GM12878 (cell line): ENCODE results near the gene ACADL. TPM values are rescaled to one million over a fixed set of nuclear protein-coding genes. Genes with fewer than 3 reads are reported as not detected.

Experiments
- ATAC-seq: fragments of 200-7000 bp; cut with Tn5 transposase; 3 replicates; pipeline ENCODE4 v1.9.1; 2020; ENCODE audit warnings: mild to moderate bottlenecking, moderate library complexity
- BruUV-seq: library from RNA; stranded (reverse); fragments of 400-500 nt; replicated peaks from 2 replicates; lab custom pipeline; 2021; lab: Mats Ljungman, UMichigan
- CTCF ChIA-PET: fragments of 300-600 bp; sonication (Branson Sonifier 250); formaldehyde crosslinking; extraction: SDS; loops from one replicate; lab custom pipeline; 2021; ENCODE audit warnings: inconsistent platforms; lab: Yijun Ruan, JAX
- POLR2A ChIA-PET: fragments of 350-600 bp; formaldehyde crosslinking; extraction: SDS; loops from one replicate; lab custom pipeline; 2021; ENCODE audit warnings: inconsistent platforms; lab: Charles Lee
- RAD21 ChIA-PET: fragments of 300-600 bp; sonication (Branson Sonifier 250); formaldehyde crosslinking; loops from one replicate; lab custom pipeline; 2023; ENCODE audit warnings: antibody characterized with exemption; ENCODE audit not compliant: unreplicated experiment; lab: Charles Lee
- SMC1A ChIA-PET: fragments of 300-600 bp; sonication (Branson Sonifier 250); formaldehyde crosslinking; loops from one replicate; lab custom pipeline; 2023; ENCODE audit not compliant: unreplicated experiment, uncharacterized antibody; lab: Charles Lee
- DNase-seq: peaks from one replicate; pipeline ENCODE4 v3.0.0-alpha.2; 2011; ENCODE audit warnings: low read depth, low spot score
- FAIRE-seq: peaks from 3 replicates; lab custom pipeline; 2011; peaks lifted over from hg19 to GRCh38; lab: Jason Lieb, UNC
- H2AFZ ChIP-seq: 2 replicates; pipeline ENCODE4 v1.6.0; 2011; ENCODE audit warnings: low read depth, low read length, control low read depth; ENCODE audit not compliant: control insufficient read depth
- H3K27ac ChIP-seq: 2 replicates; pipeline ENCODE4 v1.5.1; 2011; ENCODE audit warnings: control low read depth; ENCODE audit not compliant: control insufficient read depth, insufficient read depth
- H3K27me3 ChIP-seq, 2 experiments: replicated peaks in 1 of 2; 2 replicates each; pipeline versions ENCODE4 v1.6.0 to v1.6.1; 2011; ENCODE audit warnings: low read length in 1 of 2; ENCODE audit not compliant: control insufficient read depth in 2 of 2, insufficient read depth in 2 of 2
- H3K36me3 ChIP-seq, 2 experiments: 2 replicates each; pipeline ENCODE4 v1.5.1; 2011; ENCODE audit warnings: low read length in 1 of 2; ENCODE audit not compliant: control insufficient read depth in 2 of 2, insufficient read depth in 2 of 2
- H3K4me1 ChIP-seq: 2 replicates; pipeline ENCODE4 v1.6.1; 2011; ENCODE audit warnings: mild to moderate bottlenecking, low read length, moderate library complexity, mixed read lengths; ENCODE audit not compliant: control insufficient read depth, insufficient read depth
- H3K4me2 ChIP-seq: 2 replicates; pipeline ENCODE4 v1.6.0; 2011; ENCODE audit warnings: control low read depth; ENCODE audit not compliant: control insufficient read depth, insufficient read depth
- H3K4me3 ChIP-seq: fragments of 200-600 bp; sonication (generic); 2 replicates; pipeline ENCODE4 v1.5.1; 2016
- H3K79me2 ChIP-seq: 2 replicates; pipeline ENCODE4 v1.6.0; 2011; ENCODE audit warnings: low read length; ENCODE audit not compliant: control insufficient read depth, insufficient read depth
- H3K9ac ChIP-seq: 2 replicates; pipeline ENCODE4 v1.8.0; 2011; ENCODE audit warnings: low read length, control low read depth, mixed read lengths; ENCODE audit not compliant: control insufficient read depth, insufficient read depth
- H3K9me3 ChIP-seq: replicated peaks from 3 replicates; pipeline ENCODE4 v1.5.1; 2011; ENCODE audit warnings: mild to moderate bottlenecking, low read length; ENCODE audit not compliant: control insufficient read depth, insufficient read depth
- H4K20me1 ChIP-seq: 2 replicates; pipeline ENCODE4 v1.6.0; 2011; ENCODE audit not compliant: control insufficient read depth, insufficient read depth
- PAX5 ChIP-seq: IDR thresholded peaks from 2 replicates; pipeline ENCODE4 v1.6.1; 2011; ENCODE audit warnings: low read depth, low read length, borderline replicate concordance
- RCOR1 ChIP-seq: conservative IDR thresholded peaks from 2 replicates; pipeline ENCODE4 v1.6.1; 2012; ENCODE audit warnings: low read depth, low read length, improper control_type of control experiment
- RELA ChIP-seq: fragments of 450-650 bp; IDR thresholded peaks from 2 replicates; pipeline ENCODE4 v1.8.0; 2014; ENCODE audit warnings: borderline replicate concordance; ENCODE audit not compliant: partially characterized antibody
- SP1 ChIP-seq: IDR thresholded peaks from one replicate; pipeline ENCODE4 v1.6.1; 2011; ENCODE audit warnings: low read depth, low read length
- USF2 ChIP-seq: IDR thresholded peaks from 2 replicates; pipeline ENCODE4 v1.6.1; 2011; ENCODE audit warnings: low read depth, low read length, improper control_type of control experiment, borderline replicate concordance
- WGBS: methylation state at CpG from one replicate; pipeline ENCODE4 v1.1.6; 2016; ENCODE audit warnings: low lambda C conversion rate; ENCODE audit not compliant: insufficient replicate concordance, insufficient coverage; ENCODE audit errors: missing lambda C conversion rate; 5-methylcytosine and 5-hydroxymethylcytosine counted together
- in situ Hi-C: fragments of 300-500 bp; cut with MboI; formaldehyde crosslinking; loops from 9 replicates; pipeline ENCODE4 v1.14.3; 2018; ENCODE audit warnings: mixed read lengths
- intact Hi-C: fragments of 100-400 bp; cut with micrococcal nuclease; formaldehyde crosslinking; loops from one replicate; pipeline ENCODE4 v1.14.2; 2022; ENCODE audit not compliant: unreplicated experiment
- polyA plus RNA-seq, 11 experiments: library from polyadenylated mRNA; depleted of rRNA in 4 of 11; unstranded in 6 of 11; stranded (reverse) in 5 of 11; fragments of >200 nt; fragmentation: Nextera tagmentation in 4 of 11; fragmentation: Illumina TruSeq in 1 of 11; extraction: Ambion mirVana in 4 of 11; extraction: Trizol in 1 of 11; gene quantifications; 1 replicate in 1 of 11; 2 replicates in 10 of 11; pipeline versions ENCODE4 v1.2.1 to v1.2.3, GENCODE V29; 2011 to 2016; ENCODE audit warnings: inconsistent platforms in 2 of 11, missing spikeins in 2 of 11, low read depth in 1 of 11
- total RNA-seq, 4 experiments: library from RNA; depleted of rRNA in 3 of 4; stranded (reverse); fragments of >200 nt in 3 of 4; fragmentation: Illumina TruSeq in 1 of 4; extraction: Trizol in 1 of 4; gene quantifications; 2 replicates each; pipeline versions ENCODE4 v1.2.1 to v1.2.3, GENCODE V29; 2013 to 2021

The ACADL gene
- total and polyA plus RNA-seq, 10 of the 15 experiments (the other 5 are each of a cell fraction or from before 2014, with no cell fraction given), result not detected

GRCh38 chr2:210197720-210198119, 27.5 kb downstream of the ACADL start:
- no peaks in the 10 kb centered on the region for H4K20me1 ChIP-seq
- H2AFZ ChIP-seq, result no peak overlapping the region
- ChIA-PET POLR2A (interaction anchor here (0.6 kb wide), 1 partner anchor 146 kb away, joined by 3 read pairs; no protein-coding TSS in a partner anchor), CTCF (interaction anchor here (0.6 to 5.2 kb wide), 11 partner anchors 8 to 863 kb away, joined by 3 to 42 read pairs (median 11); no protein-coding TSS in a partner anchor), RAD21 (interaction anchor here (1.8 to 2.5 kb wide), 3 partner anchors 218 to 863 kb away, joined by 6 to 34 read pairs (median 17); no protein-coding TSS in a partner anchor), SMC1A (interaction anchor here (1.1 to 2.2 kb wide), 7 partner anchors 28 to 236 kb away, joined by 3 to 38 read pairs (median 3); no protein-coding TSS in a partner anchor)
- H3K79me2 ChIP-seq, result no peaks in the 10 kb centered on the region
- TF ChIP-seq USF2 (no peak), RELA (no peak), RCOR1 (no peak), SP1 (no peak), PAX5 (no peak)
- H3K9ac ChIP-seq, result no peak overlapping the region
- no peak overlapping the region for H3K4me2 ChIP-seq
- no peaks in the 10 kb centered on the region for H3K4me1 ChIP-seq
- no peak overlapping the region for H3K27ac ChIP-seq
- WGBS, result 52% methylated on average over 2 of the region's 2 CpGs
- no peaks in the 10 kb centered on the region for H3K9me3 ChIP-seq
- FAIRE-seq (no peak), ATAC-seq (no peak), DNase-seq (no peak)
- H3K36me3 ChIP-seq, result no peaks in the 10 kb centered on the region
- in situ Hi-C loops, result loop anchor here (5.0 to 25.0 kb wide), 3 partner anchors 125 to 1810 kb away; no protein-coding TSS in a partner anchor
- H3K27me3 ChIP-seq, result no peaks in the 10 kb centered on the region; a peak in 1 of 4 replicates
- H3K4me3 ChIP-seq, result no peak overlapping the region
- no TSS peak for BruUV-seq
- intact Hi-C loops, result loop anchor here (5.0 to 10.0 kb wide), 3 partner anchors 403 to 1800 kb away; no protein-coding TSS in a partner anchor
